BLaER1 treated with 17β-estradiol and CSF1 and Interleukin-3, amounts not matched to agents 10 nM and 100 nM (cell line): ENCODE measurements around the gene RNF113B.

Experiments used
- H3K27ac ChIP-seq, 11 experiments: shearing (Covaris generic); formaldehyde crosslinking; 2 replicates each; pipeline ENCODE4 v1.8.1; 2022
- H3K27me3 ChIP-seq, 11 experiments: shearing (Covaris generic); formaldehyde crosslinking; 2 replicates each; pipeline ENCODE4 v1.8.1; 2022
- H3K36me3 ChIP-seq, 11 experiments: shearing (Covaris generic); formaldehyde crosslinking; 2 replicates each; pipeline ENCODE4 v1.8.1; 2022
- H3K4me1 ChIP-seq, 10 experiments: shearing (Covaris generic); formaldehyde crosslinking; 2 replicates each; pipeline ENCODE4 v1.8.1; 2022
- H3K4me2 ChIP-seq, 11 experiments: shearing (Covaris generic); formaldehyde crosslinking; 2 replicates each; pipeline ENCODE4 v1.8.1; 2022
- H3K4me3 ChIP-seq, 10 experiments: shearing (Covaris generic); formaldehyde crosslinking; 2 replicates each; pipeline ENCODE4 v1.8.1; 2022
- H3K9ac ChIP-seq, 11 experiments: shearing (Covaris generic); formaldehyde crosslinking; 2 replicates each; pipeline ENCODE4 v1.8.1; 2022
- H3K9me3 ChIP-seq, 11 experiments: shearing (Covaris generic); formaldehyde crosslinking; replicated peaks in 1 of 11; 2 replicates each; pipeline ENCODE4 v1.8.1; 2022
- H4K20me1 ChIP-seq, 11 experiments: shearing (Covaris generic); formaldehyde crosslinking; 2 replicates each; pipeline ENCODE4 v1.8.1; 2022
- Cebpa-rat ChIP-seq, 11 experiments: shearing (Covaris generic); IDR thresholded peaks; 2 replicates each; pipeline ENCODE4 v1.8.1; 2022

The RNF113B gene

GRCh38 chr13:98176777-98177608 is at the start of gene RNF113B:
RNF113B (minus strand) TSS chr13:98177269; CDS start chr13:98177236, 33 bp downstream.
- Histone ChIP-seq H3K4me1 (peaks cover 18 to 47% (median 20%) of the 10 kb centered on the region in 10 experiments), H3K36me3 (peaks cover 16 to 40% (median 22%) of the 10 kb centered on the region in 11 experiments), H3K4me2 (no peak within 1 kb of the TSS), H4K20me1 (peaks cover 0 to 35% (median 0%) of the 10 kb centered on the region in 11 experiments; a peak in 8 of 22 replicates), H3K4me3 (no peak within 1 kb of the TSS; a peak in 1 of 20 replicates), H3K9ac (no peak within 1 kb of the TSS), H3K27me3 (no peaks in the 10 kb centered on the region), H3K27ac (no peak within 1 kb of the TSS), H3K9me3 (peaks cover 20 to 50% (median 43%) of the 10 kb centered on the region in 11 experiments; a peak in 21 of 22 replicates)
- no peak for TF ChIP-seq Cebpa-rat (IDR thresholded peaks at IDR 0.05)

- peaks cover 0 to 17% (median 3%) of the 10 kb centered on the region in 10 experiments; a peak in 7 of 20 replicates for H3K4me1 ChIP-seq
- H3K4me3 ChIP-seq = no peak overlapping the region
- no peak overlapping the region for H3K27ac ChIP-seq
- H3K4me2 ChIP-seq = no peak overlapping the region
- peaks cover 0 to 13% (median 0%) of the 10 kb centered on the region in 11 experiments; a peak in 2 of 22 replicates for H4K20me1 ChIP-seq
- peaks cover 48 to 88% (median 65%) of the 10 kb centered on the region in 11 experiments for H3K36me3 ChIP-seq
- no peak for TF ChIP-seq Cebpa-rat (IDR thresholded peaks at IDR 0.05)
- H3K27me3 ChIP-seq = no peaks in the 10 kb centered on the region
- H3K9me3 ChIP-seq = peaks cover 60 to 71% (median 65%) of the 10 kb centered on the region in 11 experiments
- no peak overlapping the region for H3K9ac ChIP-seq
These were observed 49.4 kb upstream of the RNF113B start for GRCh38 chr13:98226496-98226895.

GRCh38 chr13:98225036-98225940 is 48.2 kb upstream of the RNF113B start:
- H4K20me1 ChIP-seq = peaks cover 0 to 23% (median 0%) of the 10 kb centered on the region in 11 experiments; a peak in 2 of 22 replicates
- H3K9me3 ChIP-seq = peaks cover 48 to 59% (median 52%) of the 10 kb centered on the region in 11 experiments
- H3K27me3 ChIP-seq = no peaks in the 10 kb centered on the region
- no peak overlapping the region for H3K27ac ChIP-seq
- H3K4me2 ChIP-seq = no peak overlapping the region
- peaks cover 39 to 77% (median 56%) of the 10 kb centered on the region in 11 experiments for H3K36me3 ChIP-seq
- H3K4me1 ChIP-seq = peaks cover 6 to 29% (median 14%) of the 10 kb centered on the region in 10 experiments; a peak in 18 of 20 replicates
- TF ChIP-seq Cebpa-rat (IDR thresholded peaks at IDR 0.05) = no peak
- no peak overlapping the region for H3K4me3 ChIP-seq
- H3K9ac ChIP-seq = no peak overlapping the region

GRCh38 chr13:98224557-98224956 is 47.5 kb upstream of the RNF113B start:
- no peak overlapping the region for H3K27ac ChIP-seq
- peaks cover 6 to 31% (median 21%) of the 10 kb centered on the region in 10 experiments; a peak in 18 of 20 replicates for H3K4me1 ChIP-seq
- peaks cover 38 to 69% (median 49%) of the 10 kb centered on the region in 11 experiments for H3K36me3 ChIP-seq
- H3K4me3 ChIP-seq = no peak overlapping the region
- H3K27me3 ChIP-seq = no peaks in the 10 kb centered on the region
- H3K4me2 ChIP-seq = no peak overlapping the region
- H4K20me1 ChIP-seq = peaks cover 0 to 24% (median 0%) of the 10 kb centered on the region in 11 experiments; a peak in 2 of 22 replicates
- H3K9ac ChIP-seq = no peak overlapping the region
- H3K9me3 ChIP-seq = peaks cover 41 to 52% (median 45%) of the 10 kb centered on the region in 11 experiments
- no peak for TF ChIP-seq Cebpa-rat (IDR thresholded peaks at IDR 0.05)

GRCh38 chr13:98223741-98224140 is 46.7 kb upstream of the RNF113B start:
- H3K9me3 ChIP-seq = peaks cover 33 to 43% (median 37%) of the 10 kb centered on the region in 11 experiments
- H3K36me3 ChIP-seq = peaks cover 36 to 62% (median 45%) of the 10 kb centered on the region in 11 experiments
- TF ChIP-seq Cebpa-rat (IDR thresholded peaks at IDR 0.05) = no peak
- peaks cover 0 to 32% (median 0%) of the 10 kb centered on the region in 11 experiments; a peak in 2 of 22 replicates for H4K20me1 ChIP-seq
- no peak overlapping the region for H3K4me2 ChIP-seq
- H3K4me1 ChIP-seq = peaks cover 6 to 31% (median 22%) of the 10 kb centered on the region in 10 experiments; a peak in 18 of 20 replicates
- no peak overlapping the region for H3K27ac ChIP-seq
- H3K27me3 ChIP-seq = no peaks in the 10 kb centered on the region
- H3K4me3 ChIP-seq = no peak overlapping the region
- no peak overlapping the region for H3K9ac ChIP-seq

- no peak for TF ChIP-seq Cebpa-rat (IDR thresholded peaks at IDR 0.05)
- no peak overlapping the region for H3K27ac ChIP-seq
- H3K9me3 ChIP-seq = peaks cover 23 to 34% (median 28%) of the 10 kb centered on the region in 11 experiments
- H3K4me3 ChIP-seq = no peak overlapping the region
- peaks cover 6 to 31% (median 22%) of the 10 kb centered on the region in 10 experiments; a peak in 18 of 20 replicates for H3K4me1 ChIP-seq
- no peak overlapping the region for H3K4me2 ChIP-seq
- no peak overlapping the region for H3K9ac ChIP-seq
- no peaks in the 10 kb centered on the region for H3K27me3 ChIP-seq
- H3K36me3 ChIP-seq = peaks cover 30 to 61% (median 37%) of the 10 kb centered on the region in 11 experiments
- H4K20me1 ChIP-seq = peaks cover 0 to 40% (median 0%) of the 10 kb centered on the region in 11 experiments; a peak in 2 of 22 replicates
These were observed 45.7 kb upstream of the RNF113B start for GRCh38 chr13:98222816-98223215.

GRCh38 chr13:98222081-98222554 is 45.0 kb upstream of the RNF113B start:
- Histone ChIP-seq H3K4me1 (peaks cover 6 to 31% (median 24%) of the 10 kb centered on the region in 10 experiments; a peak in 18 of 20 replicates), H3K9me3 (peaks cover 16 to 27% (median 21%) of the 10 kb centered on the region in 11 experiments), H3K4me3 (no peak overlapping the region), H3K36me3 (peaks cover 23 to 61% (median 34%) of the 10 kb centered on the region in 11 experiments), H3K27ac (no peak overlapping the region), H3K27me3 (no peaks in the 10 kb centered on the region), H4K20me1 (peaks cover 0 to 44% (median 0%) of the 10 kb centered on the region in 11 experiments; a peak in 3 of 22 replicates), H3K4me2 (peak overlapping the region in 2 of 11 experiments; percentile 15 to 31; a peak in 2 of 22 replicates), H3K9ac (no peak overlapping the region)
- TF ChIP-seq Cebpa-rat (IDR thresholded peaks at IDR 0.05) = no peak

GRCh38 chr13:98221234-98221633 is 44.2 kb upstream of the RNF113B start:
- TF ChIP-seq Cebpa-rat (IDR thresholded peaks at IDR 0.05) = no peak
- Histone ChIP-seq H3K27me3 (no peaks in the 10 kb centered on the region), H3K4me3 (no peak overlapping the region), H3K9ac (no peak overlapping the region), H3K27ac (no peak overlapping the region), H4K20me1 (peaks cover 0 to 48% (median 0%) of the 10 kb centered on the region in 11 experiments; a peak in 3 of 22 replicates), H3K9me3 (peaks cover 8 to 18% (median 12%) of the 10 kb centered on the region in 11 experiments; a peak in 20 of 22 replicates), H3K4me1 (peaks cover 12 to 39% (median 33%) of the 10 kb centered on the region in 10 experiments), H3K4me2 (peak overlapping the region in 8 of 11 experiments; percentile 3 to 61 (median 35); a peak in 10 of 22 replicates), H3K36me3 (peaks cover 14 to 56% (median 27%) of the 10 kb centered on the region in 11 experiments; a peak in 20 of 22 replicates)
